Measurements from ENCODE around the gene KHDC1L.
"Not testable (repeated sequence)": the region's sequence is repeated elsewhere in the genome, so short reads cannot be mapped to it uniquely, and the experiment has no call there.

KHDC1L gene, protein sequence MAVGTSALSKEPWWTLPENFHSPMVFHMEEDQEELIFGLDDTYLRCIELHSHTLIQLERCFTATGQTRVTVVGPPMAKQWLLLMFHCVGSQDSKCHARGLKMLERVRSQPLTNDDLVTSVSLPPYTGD

GRCh38 chr6:73225396-73225795, at the start of gene KHDC1L:
KHDC1L (minus strand) TSS chr6:73225496; CDS start chr6:73225408, 88 bp downstream.
- no peak for DNase-seq

- DNase-seq: not testable (repeated sequence)
These were observed 44.0 kb upstream of the KHDC1L start for GRCh38 chr6:73269296-73269695.

- DNase-seq: not testable (repeated sequence)
These were observed 43.6 kb upstream of the KHDC1L start for GRCh38 chr6:73268896-73269295.

DNA sequence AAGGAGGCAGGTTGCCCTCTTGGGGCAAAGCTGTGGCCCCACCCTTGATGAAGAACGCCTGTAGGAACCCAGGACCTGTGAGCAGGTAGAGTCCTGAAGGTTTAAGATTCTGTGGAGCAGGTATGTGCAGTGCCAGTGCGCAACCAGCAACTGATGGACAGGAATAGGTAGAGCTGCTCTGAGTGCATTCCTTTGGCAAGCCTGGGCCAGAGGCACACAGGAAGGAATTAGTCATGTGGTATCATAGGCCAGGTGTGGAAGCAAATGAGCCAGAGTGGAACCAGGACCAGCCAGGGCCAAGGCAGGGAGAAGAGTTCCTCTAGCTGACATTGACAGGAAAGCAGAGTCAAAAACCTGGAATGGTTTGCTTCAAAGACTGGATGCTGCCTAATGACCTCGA, 39.1 kb upstream of the KHDC1L start:
- no peak for DNase-seq

DNA sequence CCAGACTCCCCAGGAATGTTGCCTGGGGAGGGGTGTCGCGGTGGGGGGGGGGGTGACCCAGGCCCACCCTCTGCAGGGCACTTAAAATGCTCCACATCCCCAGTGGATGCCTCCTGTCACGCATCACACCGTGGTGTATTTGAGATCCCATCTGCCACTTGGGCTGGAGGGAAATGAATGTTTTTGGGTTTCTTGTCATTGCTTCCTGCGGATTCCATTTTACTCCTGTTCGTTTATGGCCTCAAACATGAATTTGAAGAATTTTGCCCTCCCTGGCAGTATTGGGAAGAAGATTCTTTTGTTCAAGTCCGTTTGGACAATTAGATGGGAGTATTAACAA, 38.2 kb upstream of the KHDC1L start:
- no peak for DNase-seq

DNA sequence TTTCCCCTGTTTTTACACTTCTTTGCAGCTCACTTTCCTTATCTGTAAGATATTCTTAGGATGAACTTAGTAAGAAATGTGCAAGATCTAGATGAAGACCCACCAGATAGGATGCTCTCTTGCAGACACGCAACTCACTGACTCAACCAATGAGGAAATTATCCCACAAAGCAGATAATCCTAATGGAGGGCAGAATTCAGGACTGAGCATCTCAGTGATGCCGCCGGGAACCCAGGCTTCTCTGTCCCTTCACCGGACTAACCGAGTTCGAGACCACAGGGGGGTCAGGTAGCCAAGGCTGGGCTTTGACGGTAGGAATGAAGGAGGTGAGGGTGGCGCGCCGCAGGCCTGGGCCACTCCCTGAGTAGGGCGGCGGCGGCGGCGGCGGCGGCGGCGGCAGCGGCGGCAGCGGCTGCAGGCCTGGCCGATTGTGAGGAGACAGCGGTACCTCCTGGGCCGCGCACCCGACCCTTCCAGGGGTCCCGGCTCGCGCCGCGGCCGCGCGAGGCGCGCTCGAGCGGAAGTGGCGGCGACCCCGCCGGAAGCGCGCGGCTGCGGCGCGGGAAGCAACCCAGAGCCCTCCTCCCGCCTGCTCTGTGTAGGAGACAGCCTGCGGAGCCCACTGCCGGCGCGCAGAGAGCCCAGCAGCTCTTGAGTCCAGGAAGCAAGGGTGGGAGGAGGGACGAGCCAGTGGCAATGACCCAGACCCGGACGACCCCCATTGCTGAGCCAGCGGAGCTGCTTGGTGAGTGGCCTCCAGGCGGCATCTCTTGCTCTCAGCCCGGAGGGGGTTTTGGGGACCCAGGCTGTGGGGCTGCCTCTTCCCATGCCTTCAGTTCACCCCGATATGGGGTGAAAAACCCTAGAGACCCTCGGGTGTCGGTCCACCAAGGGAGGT, 37.6 kb upstream of the KHDC1L start, which contains the start of gene KHDC1:
KHDC1 (minus strand) TSS at position 526 of the 899 bp plus-strand sequence. CDS start 20,679 bp downstream, outside the sequence.
- DNase-seq: peak; percentile 58

- no peak for DNase-seq
These were observed 33.4 kb upstream of the KHDC1L start for GRCh38 chr6:73258721-73259120.

DNA sequence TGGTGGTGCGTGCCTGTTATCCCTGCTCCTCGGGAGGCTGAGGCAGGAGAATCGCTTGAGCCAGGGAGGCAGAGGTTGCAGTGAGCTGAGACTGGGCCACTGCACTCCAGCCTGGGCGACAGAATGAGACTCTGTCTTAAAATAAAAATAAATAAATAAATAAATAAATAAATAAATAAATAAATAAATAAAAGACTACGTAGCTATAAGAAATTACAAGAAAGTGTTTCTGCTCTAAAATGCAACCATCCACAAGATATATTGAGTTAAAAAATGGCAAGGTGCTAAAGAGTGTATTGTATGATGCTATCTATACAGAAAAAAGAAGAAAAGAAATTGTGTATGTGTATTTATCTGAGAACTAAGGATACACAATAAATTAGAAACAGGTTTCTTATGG, 29.0 kb upstream of the KHDC1L start:
- DNase-seq: not testable (repeated sequence)

GRCh38 chr6:73252703-73253102, 27.4 kb upstream of the KHDC1L start:
- DNase-seq: no peak

DNA sequence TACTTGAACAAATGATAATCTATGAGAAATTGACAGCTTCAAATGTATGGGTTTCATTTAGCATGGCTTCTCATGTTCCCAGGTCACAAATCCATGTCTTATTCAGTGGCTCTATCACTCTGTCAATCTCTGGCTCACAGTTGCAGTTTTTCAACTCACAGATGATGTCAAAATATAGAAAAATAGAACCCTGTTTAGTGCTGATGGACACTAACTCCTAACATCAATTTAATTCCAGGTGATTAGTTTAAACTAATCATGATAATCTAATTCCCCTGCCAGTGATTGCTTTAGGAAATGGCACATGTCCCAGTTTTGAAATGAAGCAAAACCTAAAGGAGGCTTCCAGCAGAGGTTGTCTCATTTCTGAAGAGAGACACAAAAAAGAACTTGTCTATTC, 24.7 kb upstream of the KHDC1L start:
- DNase-seq: no peak

DNA sequence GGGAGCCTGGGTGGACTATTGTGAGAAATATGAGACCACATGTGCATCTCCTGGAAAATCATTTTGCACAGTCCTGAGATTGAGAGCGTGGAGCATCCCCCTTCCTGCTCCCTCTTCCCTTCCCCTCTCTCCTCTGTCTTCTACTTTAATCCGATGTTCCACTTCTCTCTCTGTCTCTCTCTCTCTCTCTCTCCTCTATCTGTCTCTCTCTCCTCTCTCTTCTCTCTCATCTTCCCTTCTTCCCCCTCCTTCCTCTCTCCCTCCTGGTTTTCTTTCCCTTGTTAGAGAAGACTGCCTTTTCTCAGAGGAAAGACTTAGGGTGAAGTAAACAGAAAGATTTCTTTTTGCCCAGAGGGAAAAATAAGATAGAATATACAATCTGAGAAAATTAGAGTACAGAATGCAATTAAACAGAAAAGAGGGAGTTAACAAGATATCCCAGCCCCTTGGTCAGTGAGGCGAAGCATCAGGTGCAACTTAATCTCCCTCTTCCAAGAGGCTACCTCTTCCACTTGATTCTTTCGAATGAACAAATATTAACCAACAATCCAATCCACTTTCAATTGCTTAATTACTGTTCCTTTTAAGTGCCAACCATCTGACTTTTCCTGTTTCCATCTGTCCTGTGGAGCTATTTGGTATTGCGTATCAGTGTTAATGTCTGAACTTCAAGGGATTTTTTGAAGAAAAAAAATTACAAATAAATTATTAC, 23.1 kb upstream of the KHDC1L start:
- no peak for DNase-seq

GRCh38 chr6:73242001-73242400, 16.7 kb upstream of the KHDC1L start:
- DNase-seq: no peak

DNA sequence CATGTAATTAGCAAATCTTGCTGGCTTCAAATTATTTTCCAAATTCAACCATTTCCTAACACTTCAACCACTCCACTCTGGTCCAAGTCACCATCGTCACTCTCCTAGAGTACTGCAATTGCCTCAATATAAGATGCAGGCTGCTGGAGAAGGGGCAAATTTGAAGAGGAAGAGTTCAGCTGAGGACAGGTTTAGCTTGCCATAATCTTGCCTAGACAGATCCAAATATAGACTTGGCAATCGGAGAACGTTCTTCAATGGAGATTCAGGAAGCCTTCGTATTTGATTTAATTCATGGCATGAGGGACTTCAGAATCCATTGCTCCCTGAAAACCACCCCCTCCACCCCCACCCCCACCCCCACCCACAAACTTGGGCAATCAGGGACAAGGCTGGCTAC, 15.4 kb upstream of the KHDC1L start:
- no peak for DNase-seq

DNA sequence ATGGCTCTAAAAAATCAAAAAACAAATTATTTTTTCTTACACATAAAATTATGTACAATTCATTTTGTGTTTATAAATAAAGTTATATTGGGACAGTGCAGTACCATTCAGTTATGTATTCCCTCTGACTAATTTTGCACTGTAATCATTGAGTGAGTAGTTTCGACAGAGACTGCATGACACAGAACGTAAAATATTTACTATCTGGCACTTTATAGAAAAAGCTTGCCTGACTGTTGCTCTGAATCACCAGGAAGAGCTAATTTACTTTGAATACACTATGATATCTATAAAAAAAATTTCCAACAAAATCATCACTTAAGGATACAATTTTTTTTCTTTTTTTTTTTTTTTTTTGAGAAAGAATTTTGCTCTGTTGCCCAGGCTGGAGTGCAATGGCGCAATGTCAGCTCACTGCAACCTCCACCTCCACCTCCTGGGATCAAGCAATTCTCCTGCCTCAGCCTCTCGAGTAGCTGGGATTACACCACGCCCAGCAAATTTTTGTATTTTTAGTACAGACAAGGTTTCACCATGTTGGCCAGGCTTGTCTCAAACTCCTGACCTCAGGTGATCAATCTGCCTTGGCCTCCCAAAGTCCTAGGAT, 11.0 kb upstream of the KHDC1L start:
- DNase-seq: no peak

DNA sequence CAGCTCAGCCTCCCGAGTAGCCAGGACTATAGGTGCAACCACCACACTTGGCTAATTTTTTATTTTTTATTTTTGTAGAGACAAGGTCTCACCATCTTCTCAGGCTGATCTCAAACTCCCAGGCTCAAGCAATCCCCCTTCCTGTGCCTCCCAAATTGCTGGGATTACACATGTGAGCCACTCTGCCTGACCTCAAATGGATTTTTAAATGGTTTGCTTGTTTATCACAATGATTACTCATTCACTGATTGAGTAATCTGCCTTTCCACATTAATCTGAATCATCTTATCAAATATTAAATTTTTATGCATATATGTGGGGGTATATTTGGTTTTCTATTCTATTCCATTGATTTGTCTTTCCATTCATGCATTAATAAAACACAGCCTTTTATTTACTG, 9.4 kb upstream of the KHDC1L start:
- DNase-seq: no peak

DNA sequence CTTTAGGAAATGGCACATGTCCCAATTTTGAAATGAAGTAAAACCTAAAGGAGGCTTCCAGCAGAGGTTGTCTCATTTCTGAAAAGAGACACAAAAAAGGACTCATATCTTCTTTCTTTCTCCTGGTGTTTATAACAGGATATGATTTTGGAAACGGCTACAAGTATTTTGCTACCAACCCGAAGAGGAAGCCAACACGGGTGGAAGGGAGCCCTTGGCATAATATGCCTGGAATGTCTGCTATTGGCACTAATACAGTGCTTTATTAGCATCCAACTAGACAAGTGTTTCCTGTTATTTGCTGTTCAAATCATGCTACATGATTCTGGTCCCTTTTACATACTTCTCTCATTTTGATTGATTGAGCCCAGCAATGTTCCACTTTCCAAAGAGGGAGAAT, 8.7 kb upstream of the KHDC1L start:
- not testable (repeated sequence) for DNase-seq

DNA sequence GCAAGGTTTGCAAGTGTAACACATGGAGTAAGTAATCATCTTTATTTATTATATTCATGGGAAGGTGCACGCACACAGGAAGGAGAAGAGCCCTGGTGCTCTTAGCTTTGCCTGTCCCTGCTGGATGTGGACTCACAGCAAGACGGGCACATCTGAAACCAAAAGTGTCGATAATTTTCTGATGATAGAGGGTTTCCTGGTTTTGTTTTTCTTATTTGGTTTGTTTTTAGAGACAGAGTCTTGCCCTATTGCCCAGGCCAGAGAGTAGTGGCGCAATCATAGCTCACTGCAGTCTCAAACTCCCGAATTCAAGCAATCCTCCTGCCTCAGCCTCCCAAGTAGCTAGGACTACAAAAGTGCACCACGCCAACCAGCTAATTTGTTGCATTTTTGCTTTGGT, 7.8 kb upstream of the KHDC1L start:
- no peak for DNase-seq

- DNase-seq: no peak
These were observed 6.7 kb upstream of the KHDC1L start for GRCh38 chr6:73231986-73232391.

DNA sequence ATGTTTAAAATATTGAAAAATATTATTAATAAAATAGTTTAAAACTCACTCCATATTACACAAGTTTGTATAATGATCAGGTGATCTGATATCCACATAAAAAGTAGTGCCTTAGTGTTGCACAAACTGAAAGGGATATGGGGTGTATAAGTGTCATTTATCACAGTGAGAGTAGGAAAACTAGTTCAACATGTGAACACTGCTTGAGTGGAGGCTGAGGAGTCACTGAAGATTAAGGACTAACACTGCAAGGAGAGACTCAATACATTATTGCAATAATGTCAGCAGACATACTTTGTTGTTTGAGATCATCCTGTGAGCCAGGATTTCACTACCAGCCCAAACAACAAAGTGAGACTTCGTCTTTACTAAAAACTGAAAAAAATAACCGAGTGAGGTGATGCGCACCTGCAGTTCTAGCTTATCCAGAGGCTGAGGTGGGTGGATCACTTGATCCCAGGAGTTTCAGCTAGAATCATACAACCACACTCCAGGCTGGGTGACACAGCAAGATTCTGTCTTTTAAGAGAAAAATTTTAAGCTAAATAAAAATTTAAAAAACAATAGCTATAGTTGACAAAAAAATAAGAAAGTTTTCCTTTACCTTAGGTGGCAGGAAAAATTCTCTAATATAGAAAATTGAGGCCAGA, 2.4 kb upstream of the KHDC1L start:
- DNase-seq: no peak

DNA sequence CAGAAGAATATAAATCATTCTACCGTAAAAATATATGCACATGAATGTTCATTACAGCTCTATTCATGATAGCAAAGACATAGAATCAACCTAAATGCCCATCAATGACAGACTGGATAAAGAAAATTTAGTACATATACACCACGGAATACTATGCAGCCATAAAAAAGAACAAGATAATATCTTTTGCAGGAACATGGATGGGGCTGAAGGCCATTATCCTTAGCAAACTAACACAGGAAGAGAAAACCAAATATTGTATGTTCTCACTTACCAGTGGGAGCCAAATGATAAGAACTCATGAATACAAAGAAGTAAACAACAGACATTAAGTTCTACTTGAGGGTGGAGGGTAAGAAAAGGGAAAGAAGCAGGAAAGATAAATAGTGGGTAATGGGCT, 8.4 kb downstream of the KHDC1L start:
- DNase-seq: no peak

- no peak for DNase-seq
These were observed 16.2 kb downstream of the KHDC1L start for GRCh38 chr6:73209117-73209516.

DNA sequence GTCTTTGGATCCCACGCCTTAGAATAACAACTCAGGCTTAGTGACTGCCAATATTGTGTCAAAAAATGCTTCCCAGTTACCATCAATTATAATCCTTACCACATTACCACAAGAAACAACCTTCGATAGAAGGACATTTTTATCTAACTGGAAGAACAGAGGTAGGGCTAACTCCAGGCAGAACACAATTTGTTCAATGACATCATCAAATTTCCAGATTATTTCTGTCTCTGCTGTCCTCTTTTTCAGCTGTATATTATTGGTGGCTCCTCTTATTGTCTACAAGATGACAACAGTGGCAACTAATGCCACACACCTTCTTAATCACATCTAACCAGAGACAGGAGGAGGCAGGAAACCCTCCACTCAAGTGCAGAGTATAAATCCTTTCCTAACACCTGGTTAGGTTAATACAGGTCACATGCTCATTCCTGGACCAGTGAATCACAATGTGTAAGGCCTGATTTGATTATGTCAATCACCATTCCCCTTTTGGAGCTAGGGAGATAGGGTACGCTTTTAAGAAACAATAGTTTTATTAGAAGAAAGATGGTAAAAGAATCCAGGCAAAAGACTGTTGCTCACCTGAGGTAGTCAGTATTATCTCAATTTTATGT, 18.0 kb downstream of the KHDC1L start:
- DNase-seq: no peak

All from activated CD8-positive, alpha-beta memory T cell treated with anti-CD3 and anti-CD28 coated beads, Interleukin-2, amount 50 U/mL, for 4 hours (primary cell).